GM12872 (cell line): ENCODE results near the gene NDUFB7.

Experiments used
- CTCF ChIP-seq: IDR thresholded peaks from 3 replicates; pipeline ENCODE4 v1.5.1; 2011; ENCODE audit warnings: low read depth, mild to moderate bottlenecking, low read length, moderate library complexity; ENCODE audit not compliant: insufficient read depth

The NDUFB7 gene

GRCh38 chr19:14565298-14565679 lies 6.6 kb downstream of the NDUFB7 start:
- TF ChIP-seq CTCF: no peak

- no peak for TF ChIP-seq CTCF
Observed at GRCh38 chr19:14563989-14564651, 7.7 kb downstream of the NDUFB7 start.

- TF ChIP-seq CTCF: no peak
Observed at GRCh38 chr19:14563590-14563926, 8.3 kb downstream of the NDUFB7 start.

- no peak for TF ChIP-seq CTCF
Observed at GRCh38 chr19:14562660-14563589, 8.9 kb downstream of the NDUFB7 start.

- TF ChIP-seq CTCF: no peak
Observed at GRCh38 chr19:14561847-14562351, 10.0 kb downstream of the NDUFB7 start.

GRCh38 chr19:14561249-14561648 lies 10.6 kb downstream of the NDUFB7 start:
- TF ChIP-seq CTCF: no peak

- TF ChIP-seq CTCF: no peak
Observed at GRCh38 chr19:14560776-14561108, 11.1 kb downstream of the NDUFB7 start.
